OCI-LY7 (cell line): ENCODE data around the gene ENG. TPM values are rescaled to one million over a fixed set of nuclear protein-coding genes. Genes with fewer than 3 reads are reported as not detected.

Source experiments
- BruUV-seq: library from RNA; stranded (reverse); fragments of 400-500 nt; replicated peaks from 2 replicates; lab custom pipeline; 2021; lab: Mats Ljungman, UMichigan
- CTCF ChIA-PET: fragments of 300-600 bp; sonication (Branson Sonifier 250); formaldehyde crosslinking; loops from one replicate; lab custom pipeline; 2022; ENCODE audit warnings: antibody characterized with exemption; ENCODE audit not compliant: unreplicated experiment; lab: Charles Lee
- POLR2A ChIA-PET: fragments of 300-600 bp; sonication (Branson Sonifier 250); formaldehyde crosslinking; loops from one replicate; lab custom pipeline; 2022; ENCODE audit warnings: antibody characterized with exemption; lab: Charles Lee
- DNase-seq: peaks from one replicate; pipeline ENCODE4 v3.0.0-alpha.2; 2015; ENCODE audit warnings: low spot score
- H2AFZ ChIP-seq: fragments of 200-600 bp; sonication (generic), shearing (Covaris generic); 2 replicates; pipeline ENCODE4 v1.6.1; 2014; ENCODE audit warnings: mild to moderate bottlenecking, antibody characterized with exemption, low read length, moderate library complexity
- H3K27ac ChIP-seq: fragments of 200-600 bp; sonication (generic); 2 replicates; pipeline ENCODE4 v1.5.1; 2014; ENCODE audit warnings: mixed run types, low read depth, mild to moderate bottlenecking, moderate library complexity, low read length, inconsistent platforms; ENCODE audit not compliant: poor library complexity, severe bottlenecking
- H3K36me3 ChIP-seq: fragments of 200-600 bp; sonication (generic); 2 replicates; pipeline ENCODE4 v1.6.1; 2014; ENCODE audit warnings: mild to moderate bottlenecking, antibody characterized with exemption, low read length, moderate library complexity, mixed read lengths; ENCODE audit not compliant: insufficient read depth
- H3K4me1 ChIP-seq: fragments of 200-600 bp; sonication (generic); 2 replicates; pipeline ENCODE4 v1.5.1; 2014; ENCODE audit warnings: mild to moderate bottlenecking, low read length; ENCODE audit not compliant: insufficient read depth, poor library complexity, severe bottlenecking
- H3K4me2 ChIP-seq: fragments of 200-600 bp; sonication (generic); 2 replicates; pipeline ENCODE4 v1.6.1; 2014; ENCODE audit warnings: mild to moderate bottlenecking, low read length
- H3K4me3 ChIP-seq: fragments of 200-600 bp; sonication (generic); 2 replicates; pipeline ENCODE4 v1.5.1; 2014; ENCODE audit warnings: mild to moderate bottlenecking, low read depth, low read length; ENCODE audit not compliant: poor library complexity, severe bottlenecking
- H3K79me2 ChIP-seq: fragments of 200-600 bp; sonication (generic); 2 replicates; pipeline ENCODE4 v1.6.1; 2016; ENCODE audit warnings: low read depth, mild to moderate bottlenecking, low read length, moderate library complexity, mixed read lengths; ENCODE audit not compliant: insufficient read depth
- H3K9me2 ChIP-seq: fragments of 200-600 bp; sonication (generic); 2 replicates; pipeline ENCODE4 v1.6.1; 2016; ENCODE audit warnings: mild to moderate bottlenecking, low read length, mixed read lengths; ENCODE audit not compliant: insufficient read depth
- H3K9me3 ChIP-seq: fragments of 200-600 bp; sonication (generic); 2 replicates; pipeline ENCODE4 v1.6.1; 2014; ENCODE audit warnings: mild to moderate bottlenecking, mixed run types, low read length, mixed read lengths
- H4K20me1 ChIP-seq: fragments of 200-600 bp; sonication (generic); 2 replicates; pipeline ENCODE4 v1.6.1; 2014; ENCODE audit warnings: mild to moderate bottlenecking, antibody characterized with exemption, low read length, moderate library complexity, mixed read lengths; ENCODE audit not compliant: insufficient read depth
- CTCF ChIP-seq: fragments of 200-600 bp; sonication (generic); conservative IDR thresholded peaks from 2 replicates; pipeline ENCODE4 v1.5.1; 2014; ENCODE audit warnings: mild to moderate bottlenecking, antibody characterized with exemption, low read length, moderate library complexity, mixed read lengths
- EZH2phosphoT487 ChIP-seq: fragments of 200-600 bp; sonication (generic); IDR thresholded peaks from 2 replicates; pipeline ENCODE4 v1.6.1; 2018; ENCODE audit warnings: low read depth, borderline replicate concordance, mild to moderate bottlenecking, mixed run types, antibody characterized with exemption, low read length, moderate library complexity, mixed read lengths
- intact Hi-C: fragments of 100-400 bp; cut with micrococcal nuclease; formaldehyde crosslinking; loops from one replicate; pipeline ENCODE4 v1.10.0; 2022; ENCODE audit not compliant: unreplicated experiment
- total RNA-seq, 2 experiments: library from RNA; depleted of rRNA in 1 of 2; stranded (reverse); fragments of >200 nt in 1 of 2; shearing (Covaris generic) in 1 of 2; gene quantifications; 2 replicates each; pipeline ENCODE4 v1.2.3, GENCODE V29; 2014 to 2022

The ENG gene
- total RNA-seq, 2 experiments from 2014 or later = not detected

DNA sequence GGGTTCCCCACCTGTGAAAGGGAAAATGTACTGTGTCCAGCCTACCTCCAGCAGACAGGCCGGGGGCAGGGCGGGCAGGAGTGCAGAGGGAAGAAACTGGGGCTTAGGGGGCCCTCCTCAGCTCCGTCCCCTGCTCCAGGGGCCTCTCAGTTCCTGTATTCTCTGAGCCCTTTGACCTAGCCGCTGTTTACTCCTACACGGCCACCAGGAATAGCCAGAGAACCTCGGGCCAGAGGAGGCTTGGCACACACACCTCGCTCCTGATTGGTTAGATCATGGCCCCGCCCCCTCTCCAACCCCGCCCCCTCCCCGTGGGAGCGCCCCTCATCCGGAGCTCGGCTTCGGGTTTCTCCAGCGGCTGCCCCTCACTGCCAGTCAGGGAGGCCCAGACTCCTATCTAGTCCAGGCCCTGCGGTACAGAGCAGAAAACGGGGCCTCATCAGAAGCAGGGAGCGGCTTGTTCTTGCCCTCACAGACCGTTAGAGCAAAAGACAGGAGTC, 42.8 kb upstream of the ENG start:
- Histone ChIP-seq H3K79me2 (no peaks in the 10 kb centered on the region), H3K9me2 (no peaks in the 10 kb centered on the region), H3K4me1 (peaks cover 46% of the 10 kb centered on the region), H4K20me1 (0 out of 2 replicates have a peak, but pooled peaks cover 3% of the 10 kb centered on the region), H3K27ac (no peak overlapping the region), H2AFZ (no peak overlapping the region), H3K4me3 (peak overlapping the region; percentile 26), H3K4me2 (peak overlapping the region; percentile 59), H3K36me3 (peaks cover 49% of the 10 kb centered on the region), H3K9me3 (0 out of 2 replicates have a peak, but pooled peaks cover 19% of the 10 kb centered on the region)
- TF ChIP-seq CTCF = no peak
- intact Hi-C loops = no loop called here
- DNase-seq = peak; percentile 72
- CTCF ChIA-PET = interaction anchor here (0.5 to 0.6 kb wide), 4 partner anchors 13 to 20 kb away, joined by 3 to 9 read pairs (median 4); no protein-coding TSS in a partner anchor
- POLR2A ChIA-PET = interaction anchor here (0.6 kb wide), 1 partner anchor 15 kb away, joined by 3 read pairs; no protein-coding TSS in a partner anchor
- no TSS peak for BruUV-seq

- Histone ChIP-seq H3K4me2 (peak overlapping the region; percentile 59; the same call in 1 of the 2 replicates), H3K79me2 (no peaks in the 10 kb centered on the region), H3K27ac (no peak overlapping the region), H2AFZ (no peak overlapping the region), H4K20me1 (0 out of 2 replicates have a peak, but pooled peaks cover 3% of the 10 kb centered on the region), H3K9me2 (no peaks in the 10 kb centered on the region), H3K9me3 (0 out of 2 replicates have a peak, but pooled peaks cover 20% of the 10 kb centered on the region), H3K4me3 (no peak overlapping the region), H3K4me1 (peaks cover 40% of the 10 kb centered on the region), H3K36me3 (peaks cover 53% of the 10 kb centered on the region)
- POLR2A ChIA-PET = no interaction called here
- BruUV-seq = no TSS peak
- TF ChIP-seq CTCF (no peak), EZH2phosphoT487 (no peak)
- intact Hi-C loops = no loop called here
- DNase-seq = no peak
- CTCF ChIA-PET = interaction anchor here (0.5 kb wide), 1 partner anchor 21 kb away, joined by 3 read pairs; no protein-coding TSS in a partner anchor
Observed at GRCh38 chr9:127896395-127897192, 42.1 kb upstream of the ENG start.
